PC-3 (cell line): ENCODE measurements around the gene CCR1.

Source experiments
- EZH2 ChIP-seq: fragments of 300-600 bp; sonication (generic); IDR thresholded peaks from one replicate; pipeline ENCODE4 v1.6.1; 2017; ENCODE audit warnings: antibody characterized with exemption, mild to moderate bottlenecking, low read length; ENCODE audit not compliant: unreplicated experiment
- EZH2phosphoT487 ChIP-seq: fragments of 300-600 bp; sonication (generic); IDR thresholded peaks from 2 replicates; pipeline ENCODE4 v1.6.1; 2018; ENCODE audit warnings: mild to moderate bottlenecking, antibody characterized with exemption, low read length, borderline replicate concordance
- TF ChIP-seq, protein P1 (sequence below): fragments of 300-600 bp; sonication (generic); conservative IDR thresholded peaks from 2 replicates; pipeline ENCODE4 v1.5.1; 2017; ENCODE audit warnings: antibody characterized with exemption, low read depth, mild to moderate bottlenecking, low read length

DNA sequence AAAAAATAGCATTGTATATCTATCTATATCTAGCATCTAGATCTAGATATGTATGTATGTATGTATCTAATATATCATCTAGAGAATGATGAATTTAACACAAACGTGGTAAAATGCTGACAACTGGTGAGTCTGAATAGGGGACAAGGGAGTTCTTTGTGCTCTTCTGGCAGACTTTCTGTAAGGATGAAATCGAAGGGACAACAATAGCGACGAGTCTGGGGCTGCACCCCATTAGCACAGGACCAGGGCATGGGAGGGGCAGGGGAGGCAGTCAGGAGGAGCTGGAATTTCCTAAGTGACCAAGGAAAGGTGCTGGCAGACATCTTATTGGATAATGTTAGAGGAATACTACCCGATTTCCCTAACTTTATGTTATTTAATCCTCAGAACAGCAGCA is 7.9 kb downstream of the CCR1 start:
- TF ChIP-seq, protein P1, sequence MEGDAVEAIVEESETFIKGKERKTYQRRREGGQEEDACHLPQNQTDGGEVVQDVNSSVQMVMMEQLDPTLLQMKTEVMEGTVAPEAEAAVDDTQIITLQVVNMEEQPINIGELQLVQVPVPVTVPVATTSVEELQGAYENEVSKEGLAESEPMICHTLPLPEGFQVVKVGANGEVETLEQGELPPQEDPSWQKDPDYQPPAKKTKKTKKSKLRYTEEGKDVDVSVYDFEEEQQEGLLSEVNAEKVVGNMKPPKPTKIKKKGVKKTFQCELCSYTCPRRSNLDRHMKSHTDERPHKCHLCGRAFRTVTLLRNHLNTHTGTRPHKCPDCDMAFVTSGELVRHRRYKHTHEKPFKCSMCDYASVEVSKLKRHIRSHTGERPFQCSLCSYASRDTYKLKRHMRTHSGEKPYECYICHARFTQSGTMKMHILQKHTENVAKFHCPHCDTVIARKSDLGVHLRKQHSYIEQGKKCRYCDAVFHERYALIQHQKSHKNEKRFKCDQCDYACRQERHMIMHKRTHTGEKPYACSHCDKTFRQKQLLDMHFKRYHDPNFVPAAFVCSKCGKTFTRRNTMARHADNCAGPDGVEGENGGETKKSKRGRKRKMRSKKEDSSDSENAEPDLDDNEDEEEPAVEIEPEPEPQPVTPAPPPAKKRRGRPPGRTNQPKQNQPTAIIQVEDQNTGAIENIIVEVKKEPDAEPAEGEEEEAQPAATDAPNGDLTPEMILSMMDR = no peak
- TF ChIP-seq EZH2 (no peak), EZH2phosphoT487 (no peak)
